SHP77 treated with DMSO at 0.1 percent for 48 hours (cell line): ENCODE measurements around the gene WFDC8.
"Not testable (repeated sequence)": the region's sequence is repeated elsewhere in the genome, so short reads cannot be mapped to it uniquely, and the experiment has no call there.

Source experiments
- DNase-seq: peaks from one replicate; lab custom pipeline; 2025; lab: John Stamatoyannopoulos, UW

The WFDC8 gene

DNA sequence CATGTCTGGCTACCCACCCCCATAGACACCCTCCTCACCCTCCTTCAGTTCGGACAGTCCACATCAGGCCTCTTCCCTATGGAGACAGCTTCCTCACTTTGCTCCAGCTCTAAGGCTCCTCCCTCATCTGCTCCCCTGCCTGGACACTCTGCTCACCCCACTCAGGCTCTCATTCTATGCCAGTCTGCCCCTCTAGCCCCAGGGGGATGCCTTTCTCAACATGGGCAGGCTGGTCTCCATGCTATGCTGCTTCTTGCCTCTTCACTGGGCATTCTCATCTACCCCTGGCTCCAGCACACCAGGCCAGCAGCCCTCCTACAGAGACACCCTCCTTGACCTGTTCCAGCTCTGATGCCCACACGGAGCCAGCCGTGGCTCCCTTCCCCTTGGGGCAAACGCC is at the start of gene WFDC8:
TSS of gene WFDC8 (minus strand) at position 101 of the 400 bp plus-strand sequence. CDS start at position 64, 37 bp downstream.
- DNase-seq, result no peak

DNA sequence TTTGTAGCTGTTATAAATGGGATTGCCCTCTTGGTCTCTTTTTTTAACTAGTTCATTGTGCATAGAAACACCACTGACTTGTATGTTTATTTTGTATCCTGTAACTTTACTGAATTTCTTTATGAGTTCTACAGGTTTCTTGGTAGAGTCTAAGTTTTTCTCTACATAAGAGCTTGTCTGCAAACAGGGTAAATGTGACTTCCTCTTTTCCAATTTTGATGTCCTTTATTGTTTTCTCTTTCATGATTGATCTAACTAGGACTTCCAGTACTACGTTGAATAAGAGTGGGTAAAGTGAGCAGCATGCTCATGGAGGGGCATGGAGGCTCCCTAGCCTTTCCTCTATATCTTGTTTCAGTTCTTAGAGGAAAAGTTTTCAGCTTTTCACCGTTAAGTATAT is 47.5 kb upstream of the WFDC8 start:
- no peak for DNase-seq

- DNase-seq, result no peak
These were observed 42.5 kb upstream of the WFDC8 start for GRCh38 chr20:45621593-45621992.

DNA sequence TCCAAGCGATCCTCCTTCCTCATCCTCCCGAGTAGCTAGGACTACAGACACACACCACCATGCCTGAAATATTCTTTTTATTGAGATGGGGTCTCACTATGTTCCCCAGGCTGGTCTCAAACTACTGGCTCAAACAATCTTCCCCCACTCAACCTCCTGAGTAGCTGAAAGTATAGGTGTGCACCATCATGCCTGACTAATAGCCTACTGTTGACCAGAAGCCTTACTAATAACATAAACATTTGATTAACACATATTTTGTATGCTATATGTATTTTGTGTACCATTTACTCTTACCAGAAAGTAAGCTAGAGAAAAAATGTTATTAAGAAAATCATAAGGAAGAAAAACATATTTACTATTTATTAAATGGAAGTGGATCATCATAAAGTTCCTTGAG is 38.5 kb upstream of the WFDC8 start:
- no peak for DNase-seq

GRCh38 chr20:45612314-45612713 is 33.2 kb upstream of the WFDC8 start:
- DNase-seq, result no peak

DNA sequence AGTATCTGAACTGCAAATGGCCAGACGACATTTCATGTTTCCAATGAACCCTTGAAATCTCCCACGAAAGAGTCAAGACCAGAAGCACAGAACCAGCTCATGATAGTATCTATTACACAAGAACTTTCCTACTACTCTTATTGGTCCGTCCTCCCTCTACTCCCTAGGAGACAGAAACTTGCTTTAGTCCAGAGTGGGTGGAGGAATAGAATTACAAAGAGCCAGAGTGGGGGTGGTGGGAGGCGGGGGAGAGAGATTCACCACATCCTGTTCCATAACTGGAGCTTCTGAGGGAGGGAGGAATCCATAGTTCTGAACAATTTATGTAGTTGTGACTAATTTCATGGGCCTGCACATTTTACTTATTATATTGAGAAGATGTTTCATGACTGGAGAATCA is 32.0 kb upstream of the WFDC8 start:
- DNase-seq, result no peak

GRCh38 chr20:45607810-45608209 is 28.7 kb upstream of the WFDC8 start:
- no peak for DNase-seq

DNA sequence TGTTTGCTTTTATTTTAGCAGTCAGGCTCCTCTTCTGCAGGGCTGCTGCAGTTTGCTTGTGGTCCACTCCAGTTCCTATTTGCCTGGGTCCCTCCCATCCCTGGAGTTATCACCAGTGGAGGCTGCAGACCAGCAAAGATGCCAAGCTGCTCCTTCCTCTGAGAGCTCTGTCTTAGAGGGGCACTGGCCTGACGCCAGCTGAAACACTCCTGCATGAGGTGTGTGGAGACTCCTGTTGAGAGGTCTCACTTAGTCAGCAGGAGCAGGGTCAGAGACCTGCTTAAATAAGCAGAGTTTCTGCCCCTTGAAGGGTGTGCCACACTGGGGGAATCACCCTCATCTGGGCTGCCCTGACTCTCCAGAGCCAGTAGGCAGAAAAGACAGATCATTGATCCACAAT is 16.2 kb upstream of the WFDC8 start:
- DNase-seq, result no peak

- no peak for DNase-seq
These were observed 14.4 kb upstream of the WFDC8 start for GRCh38 chr20:45593498-45593897.

DNA sequence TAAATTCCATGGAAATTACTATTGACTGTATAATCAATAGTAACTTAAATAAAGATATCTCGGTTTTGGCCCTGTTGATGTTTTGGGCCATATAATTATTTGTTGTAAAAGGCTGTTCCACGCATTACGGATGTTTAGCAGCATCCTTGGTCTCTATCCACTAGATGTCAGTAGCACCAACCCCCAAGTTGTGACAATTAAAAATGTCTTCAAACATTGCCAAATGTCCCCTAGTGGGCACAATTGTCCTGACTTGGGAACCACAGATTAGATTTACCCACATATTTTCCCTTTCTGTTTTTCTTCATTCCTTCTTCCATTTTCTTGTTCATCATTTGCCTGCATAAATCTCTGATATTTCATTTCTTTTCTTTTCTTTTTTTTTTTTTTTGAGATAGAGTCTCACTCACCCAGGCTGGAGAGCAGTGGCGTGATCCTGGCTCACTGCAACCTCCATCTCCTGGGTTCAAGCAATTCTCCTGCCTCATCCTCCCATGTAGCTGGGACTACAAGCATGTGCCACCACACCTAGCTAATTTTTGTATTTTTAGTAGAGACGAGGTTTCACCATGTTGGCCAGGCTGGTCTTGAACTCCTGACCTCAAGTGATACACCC is 13.6 kb upstream of the WFDC8 start:
- DNase-seq, result peak; percentile 57

GRCh38 chr20:45589725-45590124 is 10.6 kb upstream of the WFDC8 start:
- no peak for DNase-seq

GRCh38 chr20:45588800-45589199 is 9.7 kb upstream of the WFDC8 start:
- no peak for DNase-seq

DNA sequence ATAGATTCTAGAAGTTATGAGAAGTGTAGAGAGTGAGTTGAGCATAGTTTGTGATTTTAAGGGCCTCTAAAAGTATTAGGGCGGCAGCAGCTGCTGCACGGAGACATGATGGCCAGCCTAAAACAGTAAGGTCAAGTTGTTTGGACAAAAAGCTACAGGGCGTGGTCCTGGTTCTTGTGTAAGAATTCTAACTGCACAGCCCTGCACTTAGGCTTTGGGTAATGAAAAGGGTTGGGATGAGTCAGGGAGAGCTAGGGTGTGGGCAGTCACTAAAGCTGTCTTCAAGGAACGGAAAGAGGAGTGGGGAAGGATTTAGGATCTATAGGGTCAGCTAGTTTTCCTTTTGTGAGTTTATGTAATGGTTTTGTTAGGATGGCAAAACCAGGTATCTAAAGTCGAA is 6.9 kb upstream of the WFDC8 start:
- DNase-seq, result not testable (repeated sequence)

DNA sequence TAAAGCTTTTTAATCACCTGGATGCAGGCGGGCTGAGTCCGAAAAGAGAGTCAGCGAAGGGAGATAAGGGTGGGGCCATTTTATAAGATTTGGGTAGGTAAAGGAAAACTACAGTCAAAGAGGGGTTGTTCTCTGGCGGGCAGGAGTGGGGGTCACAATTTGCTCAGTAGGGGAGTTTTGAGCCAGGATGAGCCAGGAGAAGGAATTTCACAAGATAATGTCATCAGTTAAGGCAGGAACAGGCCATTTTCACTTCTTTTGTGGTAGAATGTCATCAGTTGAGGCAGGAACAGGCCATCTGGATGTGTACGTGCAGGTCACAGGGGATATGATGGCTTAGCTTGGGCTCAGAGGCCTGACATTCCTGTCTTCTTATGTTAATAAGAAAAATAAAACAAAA is 5.2 kb upstream of the WFDC8 start:
- DNase-seq, result not testable (repeated sequence)

- DNase-seq, result no peak
These were observed 4.4 kb upstream of the WFDC8 start for GRCh38 chr20:45583502-45583901.

DNA sequence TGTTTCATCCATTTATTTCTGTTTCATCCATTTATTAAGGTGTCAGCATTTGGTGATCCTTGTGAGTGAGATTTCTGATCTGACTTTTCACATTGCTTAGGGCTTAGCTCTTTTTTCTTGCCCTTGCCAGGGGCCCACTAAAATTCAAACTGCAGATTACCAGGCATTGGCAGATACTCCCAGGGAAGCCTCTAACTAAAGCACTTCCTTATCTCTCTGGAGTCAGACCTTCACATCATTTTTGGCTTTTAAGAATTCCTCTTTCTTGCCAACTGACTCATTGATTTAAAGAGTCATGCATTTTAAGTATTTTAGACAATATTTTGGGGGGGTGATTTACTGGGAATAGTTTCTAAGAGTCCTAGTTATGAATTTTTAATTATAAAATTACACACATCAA is 2.6 kb upstream of the WFDC8 start:
- no peak for DNase-seq

GRCh38 chr20:45578231-45578630 is 853 bp downstream of the WFDC8 start:
- DNase-seq, result no peak

- no peak for DNase-seq
These were observed 2.1 kb downstream of the WFDC8 start for GRCh38 chr20:45576995-45577394.

GRCh38 chr20:45575931-45576330 is 3.2 kb downstream of the WFDC8 start:
- no peak for DNase-seq

DNA sequence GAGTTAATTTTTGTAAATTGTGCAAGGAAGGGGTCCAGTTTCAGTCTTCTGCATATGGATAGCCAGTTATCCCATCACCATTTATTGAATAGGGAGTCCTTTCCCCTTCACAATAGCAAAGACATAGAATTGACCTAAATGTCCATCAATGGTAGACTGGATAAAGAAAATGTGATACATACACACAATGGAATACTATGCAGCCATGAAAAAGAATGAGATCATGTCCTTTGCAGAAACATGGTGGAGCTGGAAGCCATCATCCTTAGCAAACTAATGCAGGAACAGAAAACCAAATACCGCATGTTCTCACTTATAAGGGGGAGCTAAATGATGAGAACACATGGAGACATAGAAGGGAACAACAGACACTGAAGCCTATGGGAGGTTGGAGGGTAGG is 9.4 kb downstream of the WFDC8 start:
- DNase-seq, result not testable (repeated sequence)

DNA sequence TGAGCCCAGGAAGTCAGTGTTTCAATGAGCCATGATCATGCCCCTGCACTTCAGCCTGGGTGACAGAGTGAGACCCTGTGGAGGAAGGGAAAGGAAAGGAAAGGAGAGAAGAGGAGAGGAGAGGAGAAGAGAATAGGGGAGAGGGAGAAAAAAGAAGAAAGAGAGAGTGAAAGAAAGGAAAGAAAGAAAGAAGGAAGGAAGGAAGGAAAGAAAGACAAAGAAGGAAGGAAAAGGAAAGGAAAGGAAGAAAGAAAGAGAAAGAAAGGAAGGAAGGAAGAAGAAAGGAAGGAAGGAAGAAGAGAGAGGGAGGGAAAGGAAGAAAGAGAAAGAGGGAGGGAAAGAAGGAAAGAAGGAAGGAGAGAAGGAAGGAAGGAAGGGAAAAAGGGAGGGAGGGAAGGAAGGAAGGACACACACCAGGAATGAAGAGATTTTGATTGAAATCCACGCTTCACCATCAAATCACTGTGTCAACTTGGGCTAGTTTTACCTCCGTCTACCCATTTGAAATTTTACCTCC is 14.3 kb downstream of the WFDC8 start:
- no peak for DNase-seq

GRCh38 chr20:45555198-45555597 is 23.9 kb downstream of the WFDC8 start:
- no peak for DNase-seq

DNA sequence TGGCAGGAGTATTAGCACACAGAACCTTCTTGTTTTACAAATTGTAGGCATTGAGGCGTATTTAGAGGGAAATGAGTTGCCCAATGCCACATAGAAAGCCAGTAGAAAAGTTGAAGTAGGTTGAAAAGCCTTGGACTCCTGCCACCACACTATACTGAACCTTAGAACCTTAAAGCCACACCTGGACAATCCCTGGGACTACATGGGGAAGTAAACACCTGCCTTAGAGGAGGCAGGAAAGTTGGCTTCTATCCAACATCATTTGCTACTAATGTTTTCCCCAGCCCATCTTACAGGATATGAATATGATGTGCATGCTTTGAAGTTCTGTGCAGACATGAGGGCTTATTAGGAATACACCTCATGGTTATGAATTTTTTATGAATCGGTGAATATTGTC is 26.6 kb downstream of the WFDC8 start:
- no peak for DNase-seq

- no peak for DNase-seq
These were observed 28.3 kb downstream of the WFDC8 start for GRCh38 chr20:45550765-45551164.
